ENCODE results near the gene LRRC14B. TPM values are rescaled to one million over a fixed set of nuclear protein-coding genes. Genes with fewer than 3 reads are reported as not detected.
"Not testable (repeated sequence)": the region's sequence is repeated elsewhere in the genome, so short reads cannot be mapped to it uniquely, and the experiment has no call there.

Gene LRRC14B
- total RNA-seq, 4 donors from 2014 or later, result not detected

- Histone ChIP-seq H3K9me3 (no peaks in the 10 kb centered on the region), H3K36me3 (no peaks in the 10 kb centered on the region), H3K27me3 (no peaks in the 10 kb centered on the region), H3K27ac (no peak overlapping the region), H3K4me1 (no peaks in the 10 kb centered on the region), H3K4me3 (no peak overlapping the region)
- TF ChIP-seq POLR2A (IDR thresholded peaks at IDR 0.05), result no peak
- peak in 2 of 3 donors; percentile 22 for DNase-seq
These were observed 27.5 kb upstream of the LRRC14B start for GRCh38 chr5:163841-164240.

GRCh38 chr5:164244-164643 lies 27.1 kb upstream of the LRRC14B start:
- H3K4me1 ChIP-seq, result no peaks in the 10 kb centered on the region

GRCh38 chr5:164783-165182 lies 26.5 kb upstream of the LRRC14B start:
- not testable (repeated sequence) for H3K4me3 ChIP-seq, H3K36me3 ChIP-seq, H3K27ac ChIP-seq, DNase-seq, H3K27me3 ChIP-seq, H3K4me1 ChIP-seq, H3K9me3 ChIP-seq

More at GRCh38 chr5:164244-164643, 27.1 kb upstream of the LRRC14B start:
- Histone ChIP-seq H3K27me3 (no peaks in the 10 kb centered on the region), H3K27ac (no peak overlapping the region), H3K36me3 (no peaks in the 10 kb centered on the region), H3K9me3 (no peaks in the 10 kb centered on the region), H3K4me3 (no peak overlapping the region)
- TF ChIP-seq CTCF (IDR thresholded peaks at IDR 0.05) (no peak), POLR2A (IDR thresholded peaks at IDR 0.05) (no peak)
- DNase-seq, result peak in 1 of 3 donors; percentile 14

- H3K36me3 ChIP-seq, result no peaks in the 10 kb centered on the region
- no peaks in the 10 kb centered on the region for H3K4me1 ChIP-seq
- TF ChIP-seq CTCF (IDR thresholded peaks at IDR 0.05) (no peak), POLR2A (IDR thresholded peaks at IDR 0.05) (no peak)
- no peak overlapping the region for H3K4me3 ChIP-seq
- peak in 2 of 3 donors; percentile 15 to 37 for DNase-seq
- no peaks in the 10 kb centered on the region for H3K27me3 ChIP-seq
- H3K9me3 ChIP-seq, result no peaks in the 10 kb centered on the region
- H3K27ac ChIP-seq, result no peak overlapping the region
These were observed 24.6 kb upstream of the LRRC14B start for GRCh38 chr5:166441-167372.

- peak in 2 of 3 donors; percentile 40 to 41 for DNase-seq
- no peaks in the 10 kb centered on the region for H3K36me3 ChIP-seq
- no peaks in the 10 kb centered on the region for H3K27me3 ChIP-seq
- H3K9me3 ChIP-seq, result no peaks in the 10 kb centered on the region
- TF ChIP-seq POLR2A (IDR thresholded peaks at IDR 0.05) (no peak), CTCF (IDR thresholded peaks at IDR 0.05) (no peak)
- H3K27ac ChIP-seq, result no peak overlapping the region
- H3K4me1 ChIP-seq, result no peaks in the 10 kb centered on the region
- no peak overlapping the region for H3K4me3 ChIP-seq
These were observed 23.8 kb upstream of the LRRC14B start for GRCh38 chr5:167511-167910.

- H3K4me3 ChIP-seq, result no peak overlapping the region
- TF ChIP-seq CTCF (IDR thresholded peaks at IDR 0.05) (no peak), POLR2A (IDR thresholded peaks at IDR 0.05) (no peak)
- H3K27ac ChIP-seq, result no peak overlapping the region
- H3K9me3 ChIP-seq, result no peaks in the 10 kb centered on the region
- H3K27me3 ChIP-seq, result no peaks in the 10 kb centered on the region
- peak in 2 of 3 donors; percentile 19 to 34 for DNase-seq
- no peaks in the 10 kb centered on the region for H3K4me1 ChIP-seq
- H3K36me3 ChIP-seq, result no peaks in the 10 kb centered on the region
These were observed 23.2 kb upstream of the LRRC14B start for GRCh38 chr5:167982-168660.

Measured in Peyer's patch (tissue), 4 donors.